ENCODE results near the gene EN2. TPM values are rescaled to one million over a fixed set of nuclear protein-coding genes. Genes with fewer than 3 reads are reported as not detected.

EN2 gene
- total and polyA plus RNA-seq, 4 donors = 0.02 to 0.06 (median 0.04) TPM; not detected in 1

- Histone ChIP-seq H3K9ac (ENCODE audit: insufficient read depth in 1 of 2, low read length in 2 of 2) (no peak overlapping the region), H3K4me3 (no peak overlapping the region), H3K27ac (ENCODE audit: low read depth in 1 of 2, low read length in 1 of 2) (no peak overlapping the region), H3K4me1 (ENCODE audit: control insufficient read depth in 5 of 5, insufficient read depth in 5 of 5, low read length in 5 of 5) (no peaks in the 10 kb centered on the region), H3K36me3 (ENCODE audit: control insufficient read depth in 4 of 4, insufficient read depth in 4 of 4, low read length in 4 of 4) (no peaks in the 10 kb centered on the region), H3K9me3 (ENCODE audit: control insufficient read depth in 4 of 4, insufficient read depth in 3 of 4, low read length in 3 of 4) (peaks cover 0 to 3% (median 0%) of the 10 kb centered on the region in 4 donors), H3K27me3 (ENCODE audit: control insufficient read depth in 3 of 3, insufficient read depth in 3 of 3, low read length in 2 of 3) (peaks cover 0 to 15% (median 3%) of the 10 kb centered on the region in 3 donors)
- TF ChIP-seq CTCF (IDR thresholded peaks at IDR 0.05; ENCODE audit: control extremely low read depth, extremely low read depth) = no peak
- DNase-seq (no peak), ATAC-seq (ENCODE audit: insufficient read depth, low FRiP score) (no peak)
- WGBS, 2 donors = 91 to 93% methylated on average over 16 of the region's 16 CpGs
These were observed 38.8 kb upstream of the EN2 start for GRCh38 chr7:155418941-155419755.

GRCh38 chr7:155420116-155420515 is 37.8 kb upstream of the EN2 start:
- Histone ChIP-seq H3K27ac (ENCODE audit: low read depth in 1 of 2, low read length in 1 of 2) (no peak overlapping the region), H3K36me3 (ENCODE audit: control insufficient read depth in 4 of 4, insufficient read depth in 4 of 4, low read length in 4 of 4) (no peaks in the 10 kb centered on the region), H3K9ac (ENCODE audit: insufficient read depth in 1 of 2, low read length in 2 of 2) (no peak overlapping the region), H3K4me1 (ENCODE audit: control insufficient read depth in 5 of 5, insufficient read depth in 5 of 5, low read length in 5 of 5) (no peaks in the 10 kb centered on the region), H3K4me3 (no peak overlapping the region), H3K27me3 (ENCODE audit: control insufficient read depth in 3 of 3, insufficient read depth in 3 of 3, low read length in 2 of 3) (peaks cover 0 to 15% (median 3%) of the 10 kb centered on the region in 3 donors), H3K9me3 (ENCODE audit: control insufficient read depth in 4 of 4, insufficient read depth in 3 of 4, low read length in 3 of 4) (peaks cover 0 to 3% (median 0%) of the 10 kb centered on the region in 4 donors)
- ATAC-seq (ENCODE audit: insufficient read depth, low FRiP score) (no peak), DNase-seq (no peak)
- 83% methylated on average over 8 of the region's 8 CpGs for WGBS, 2 donors
- TF ChIP-seq CTCF (IDR thresholded peaks at IDR 0.05; ENCODE audit: control extremely low read depth, extremely low read depth) = no peak

GRCh38 chr7:155422151-155422550 is 35.8 kb upstream of the EN2 start:
- WGBS, 2 donors = 58 to 76% methylated on average over 10 of the region's 10 CpGs
- Histone ChIP-seq H3K27me3 (ENCODE audit: control insufficient read depth in 3 of 3, insufficient read depth in 3 of 3, low read length in 2 of 3) (peaks cover 0 to 17% (median 4%) of the 10 kb centered on the region in 3 donors), H3K27ac (ENCODE audit: low read depth in 1 of 2, low read length in 1 of 2) (no peak overlapping the region), H3K4me1 (ENCODE audit: control insufficient read depth in 5 of 5, insufficient read depth in 5 of 5, low read length in 5 of 5) (no peaks in the 10 kb centered on the region), H3K4me3 (no peak overlapping the region), H3K9ac (ENCODE audit: insufficient read depth in 1 of 2, low read length in 2 of 2) (no peak overlapping the region), H3K36me3 (ENCODE audit: control insufficient read depth in 4 of 4, insufficient read depth in 4 of 4, low read length in 4 of 4) (no peaks in the 10 kb centered on the region), H3K9me3 (ENCODE audit: control insufficient read depth in 4 of 4, insufficient read depth in 3 of 4, low read length in 3 of 4) (peaks cover 0 to 3% (median 0%) of the 10 kb centered on the region in 4 donors)
- no peak for DNase-seq
- ATAC-seq (ENCODE audit: insufficient read depth, low FRiP score) = no peak
- TF ChIP-seq CTCF (IDR thresholded peaks at IDR 0.05; ENCODE audit: control extremely low read depth, extremely low read depth) = no peak
